Stimulated activated CD8-positive, alpha-beta memory T cell treated with anti-CD3 and anti-CD28 coated beads, Interleukin-15, amount 100 ng/mL, for 1 hour (primary cell): ENCODE measurements around the gene PHLDA2.

Source experiments
- DNase-seq: peaks from one replicate; pipeline ENCODE4 v3.0.0-alpha.2; 2020; ENCODE audit warnings: low read depth

PHLDA2 gene

DNA sequence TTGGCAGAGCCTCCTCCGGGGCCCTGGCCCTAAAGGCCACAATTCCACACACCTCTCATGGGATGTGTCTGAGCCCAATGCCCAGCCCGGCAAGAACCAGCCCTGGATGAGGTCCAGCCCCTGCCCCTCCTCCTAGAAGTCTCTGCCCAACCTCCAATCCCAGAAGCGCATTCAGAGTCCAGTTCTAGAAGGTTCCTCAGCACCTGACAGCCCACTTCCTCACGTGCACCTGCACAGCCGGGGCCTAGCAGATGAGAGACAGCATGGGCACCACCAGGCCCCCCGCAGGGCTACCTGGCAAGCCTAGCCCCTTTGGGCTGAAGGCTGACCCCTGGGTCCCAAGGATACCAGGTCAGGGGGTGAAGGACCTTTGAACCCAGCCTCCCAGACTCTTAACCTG, 32.2 kb downstream of the PHLDA2 start:
- DNase-seq, result no peak

- no peak for DNase-seq
Measured at GRCh38 chr11:2896047-2896446, 33.2 kb downstream of the PHLDA2 start.

GRCh38 chr11:2893935-2894334, 35.3 kb downstream of the PHLDA2 start:
- no peak for DNase-seq

DNA sequence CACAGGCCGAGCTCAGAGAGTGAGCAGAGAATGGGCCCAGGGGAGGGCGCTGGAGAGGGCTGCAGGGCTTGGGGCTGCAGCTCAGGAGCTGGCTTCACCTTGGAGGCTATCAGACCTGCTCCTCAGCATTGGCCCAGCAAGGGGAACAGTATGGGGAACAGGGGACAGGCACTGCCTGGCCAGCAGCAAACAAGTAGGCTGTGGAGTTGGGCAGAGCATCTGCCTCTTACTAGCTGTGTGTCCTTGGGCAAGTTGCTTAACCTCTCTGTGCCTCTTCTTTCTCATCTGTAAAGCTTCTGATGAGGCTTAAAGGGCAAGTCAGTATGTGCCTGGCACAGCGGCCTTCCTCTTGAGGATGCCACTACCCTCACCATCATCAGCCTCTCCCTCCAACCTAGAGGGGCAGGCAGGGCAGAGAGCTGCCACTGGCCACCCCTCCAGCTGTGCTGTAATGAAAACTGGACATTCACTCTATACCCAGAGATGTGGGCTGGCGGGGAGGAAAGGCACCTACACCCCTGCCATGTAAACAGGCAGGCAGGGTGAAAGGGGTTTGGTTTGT, 36.2 kb downstream of the PHLDA2 start:
- no peak for DNase-seq

DNA sequence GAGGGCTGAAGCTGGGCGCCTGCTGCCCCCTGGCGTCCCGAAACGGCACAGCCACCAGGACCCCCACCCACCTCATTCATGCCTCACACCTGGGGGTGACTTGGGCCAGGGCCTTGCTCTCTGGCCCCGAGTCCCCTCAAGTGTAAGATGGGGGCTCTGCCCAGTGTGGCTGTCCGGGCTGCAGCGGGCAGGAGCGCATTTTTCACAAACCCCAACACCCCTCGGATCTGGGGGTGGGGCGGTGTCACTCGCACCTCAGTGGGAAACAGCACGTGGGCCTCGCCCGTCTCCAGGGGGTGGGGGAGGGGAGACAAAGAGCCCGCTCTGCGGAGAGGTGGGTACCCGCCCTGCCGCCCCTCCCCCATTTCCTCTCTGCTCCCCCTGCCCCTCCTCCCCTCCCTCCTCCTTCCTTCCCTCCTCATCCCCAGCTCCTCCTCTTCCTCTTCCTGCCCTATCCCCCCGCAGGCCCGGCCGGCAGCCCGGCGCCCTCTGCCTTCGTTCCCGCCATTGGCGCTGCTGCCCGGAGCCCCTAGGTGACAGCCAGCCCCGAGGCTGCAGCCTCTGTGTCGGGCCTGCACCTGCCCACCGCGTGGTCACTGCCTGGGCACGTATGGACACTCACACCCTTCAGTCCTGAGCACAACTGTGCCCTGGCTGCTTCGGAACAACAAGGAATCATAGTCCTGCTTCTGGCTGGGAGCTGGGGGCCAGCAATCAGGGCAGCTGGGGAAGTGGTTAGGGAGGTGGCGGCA, 36.8 kb downstream of the PHLDA2 start:
- peak; percentile 27 for DNase-seq

DNA sequence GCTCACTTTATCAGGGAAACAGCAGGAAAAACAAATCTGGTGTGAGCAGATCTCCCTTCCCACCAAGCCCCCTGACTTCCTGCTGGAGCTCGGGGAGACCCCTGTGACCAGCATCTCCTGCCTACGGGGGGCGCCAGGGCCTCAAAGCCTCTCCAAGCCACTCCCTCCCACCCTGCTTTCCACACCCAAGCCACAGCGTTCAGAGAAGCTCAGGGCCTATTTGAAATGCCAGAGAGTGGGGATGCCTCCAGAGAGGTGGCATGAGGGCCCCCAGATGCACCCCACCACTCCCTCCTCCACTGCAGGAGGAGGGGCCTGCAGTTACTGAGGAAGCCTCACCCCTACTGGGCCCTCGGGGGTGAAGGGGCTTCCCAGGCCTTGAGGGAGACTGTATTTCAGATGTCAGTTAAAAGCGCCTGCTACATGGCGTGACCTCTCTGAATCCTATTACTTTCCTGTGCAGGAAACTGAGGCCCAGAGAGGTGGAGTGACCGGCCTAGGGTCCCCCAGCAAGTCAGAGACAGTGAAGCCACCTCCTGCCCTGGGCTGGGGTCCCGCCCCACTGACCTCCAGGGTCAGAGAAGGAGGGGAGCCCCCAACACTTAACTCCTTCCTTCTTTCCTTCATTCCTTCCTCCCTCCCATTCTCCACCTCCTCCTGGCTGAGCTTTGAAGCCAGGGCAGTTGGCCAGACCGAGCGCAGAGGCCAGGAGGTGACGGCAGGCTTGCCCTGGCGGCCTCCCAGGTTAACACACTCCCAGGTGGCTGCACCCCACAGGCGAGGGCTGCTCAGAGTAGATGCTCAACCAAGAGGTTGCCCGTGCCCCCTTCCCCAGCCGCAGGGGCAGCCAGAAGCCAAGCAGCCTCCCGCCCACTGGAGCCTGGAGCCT, 37.6 kb downstream of the PHLDA2 start:
- DNase-seq, result no peak

DNA sequence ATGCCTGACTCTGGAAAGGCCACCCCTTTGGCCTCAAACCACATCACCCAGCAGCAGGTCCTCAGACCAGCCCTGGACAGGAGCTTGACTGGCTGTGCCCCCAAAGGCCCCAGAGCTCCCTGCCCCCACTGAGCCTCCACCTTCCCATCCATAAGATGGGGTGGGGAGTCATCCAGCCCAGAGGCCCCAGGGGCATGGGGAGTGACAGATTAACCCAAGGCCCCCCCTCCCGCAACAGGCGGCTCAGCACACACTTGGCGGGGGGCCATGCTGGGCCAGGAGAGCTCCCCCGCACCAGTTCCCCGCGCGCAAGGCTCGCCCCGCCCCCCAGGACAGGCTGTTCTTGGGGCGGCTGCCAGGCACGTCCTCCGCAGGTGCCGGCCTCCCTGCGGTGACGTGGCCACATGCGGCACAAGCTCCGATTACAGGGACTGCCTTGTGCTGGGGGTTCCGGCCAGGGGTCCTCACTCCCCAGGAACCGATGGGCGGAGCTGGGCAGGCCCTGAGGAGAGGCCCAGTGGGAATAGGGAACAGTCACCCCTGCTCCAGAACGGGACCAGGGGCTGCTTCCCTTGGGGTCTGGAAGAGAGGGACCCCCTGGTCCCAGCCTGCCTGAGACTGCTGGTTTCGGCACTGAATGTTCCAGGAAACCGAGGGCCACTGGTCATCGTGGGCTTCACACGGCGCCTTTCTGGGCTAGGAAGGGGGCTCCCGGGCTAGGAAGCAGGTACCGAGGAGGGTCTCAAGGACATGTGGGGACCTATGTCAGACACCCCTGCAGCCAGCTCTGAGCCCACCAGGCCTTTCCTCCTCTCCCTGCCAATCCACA, 38.5 kb downstream of the PHLDA2 start:
- no peak for DNase-seq

DNA sequence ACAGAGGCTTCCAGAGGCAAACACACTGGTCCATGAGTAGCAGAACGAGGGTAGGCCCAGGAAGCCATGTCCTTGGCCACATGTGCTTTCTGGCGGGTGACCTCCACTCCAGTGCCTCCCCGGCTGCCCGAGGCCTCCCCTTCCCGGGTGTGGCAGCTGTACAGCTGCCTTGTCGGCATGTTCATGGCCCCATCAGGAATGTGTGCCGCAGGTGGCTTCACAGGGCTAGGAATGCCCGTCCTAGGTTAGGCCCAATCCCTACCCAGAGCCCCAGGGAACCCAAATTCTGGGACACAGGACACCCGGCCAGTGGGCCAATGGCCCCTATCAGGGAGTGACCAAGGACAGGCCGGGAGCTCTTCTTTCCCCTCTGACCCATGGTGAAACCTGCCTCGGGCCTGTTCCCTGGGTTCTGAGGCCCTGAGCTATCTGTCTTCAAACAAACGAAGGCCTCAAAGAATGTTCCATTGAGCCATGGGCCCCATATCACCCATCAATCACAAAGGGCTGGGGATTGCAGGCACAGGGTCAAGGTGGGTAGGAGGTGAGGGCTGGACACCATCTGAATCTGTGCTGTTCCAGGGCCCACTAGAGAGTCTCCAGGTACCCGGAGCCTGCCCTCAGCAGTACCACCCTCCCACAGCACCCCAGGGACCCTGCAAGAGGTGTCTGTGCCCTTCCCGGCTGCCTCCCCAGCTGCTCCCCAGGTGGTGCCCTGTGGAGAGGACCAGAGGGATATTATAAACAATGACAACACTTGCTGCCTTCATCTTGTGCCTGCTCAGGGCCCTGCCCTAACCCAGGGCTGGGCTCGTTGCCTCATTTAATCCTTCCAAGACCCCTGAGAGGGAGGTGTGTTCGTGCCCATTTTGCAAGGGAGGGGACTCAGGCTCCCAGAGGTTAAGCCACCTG, 39.6 kb downstream of the PHLDA2 start:
- no peak for DNase-seq

- peak; percentile 83 for DNase-seq
Measured at GRCh38 chr11:2888266-2888968, 40.8 kb downstream of the PHLDA2 start.

GRCh38 chr11:2887515-2888195, 41.6 kb downstream of the PHLDA2 start:
- no peak for DNase-seq

DNA sequence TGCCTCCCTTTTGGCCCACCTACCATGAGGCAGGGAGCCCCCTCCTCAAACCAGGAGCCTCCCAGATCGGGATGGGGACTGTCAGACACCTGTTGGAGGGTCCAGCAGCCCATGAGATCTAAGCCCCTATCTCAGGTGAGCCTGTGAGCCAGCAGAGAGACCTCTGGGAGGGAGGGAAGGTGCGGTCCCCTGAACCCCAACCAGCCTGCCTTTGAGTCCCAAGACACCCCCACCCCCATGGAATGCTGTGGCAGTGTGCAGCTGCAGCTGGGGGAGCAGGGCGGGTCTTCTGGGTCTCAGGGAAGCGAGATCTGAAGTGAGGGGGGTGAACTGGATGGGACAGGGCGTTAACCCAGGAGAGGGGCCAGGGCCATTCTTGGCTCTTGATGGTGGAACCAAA, 42.3 kb downstream of the PHLDA2 start:
- DNase-seq, result no peak

- DNase-seq, result no peak
Measured at GRCh38 chr11:2886191-2886894, 42.9 kb downstream of the PHLDA2 start.

- DNase-seq, result peak; percentile 58
Measured at GRCh38 chr11:2885678-2886081, 43.5 kb downstream of the PHLDA2 start, which contains the start of gene CDKN1C. CDKN1C (minus strand) TSS chr11:2885775; CDS start chr11:2885456, 319 bp downstream.

DNA sequence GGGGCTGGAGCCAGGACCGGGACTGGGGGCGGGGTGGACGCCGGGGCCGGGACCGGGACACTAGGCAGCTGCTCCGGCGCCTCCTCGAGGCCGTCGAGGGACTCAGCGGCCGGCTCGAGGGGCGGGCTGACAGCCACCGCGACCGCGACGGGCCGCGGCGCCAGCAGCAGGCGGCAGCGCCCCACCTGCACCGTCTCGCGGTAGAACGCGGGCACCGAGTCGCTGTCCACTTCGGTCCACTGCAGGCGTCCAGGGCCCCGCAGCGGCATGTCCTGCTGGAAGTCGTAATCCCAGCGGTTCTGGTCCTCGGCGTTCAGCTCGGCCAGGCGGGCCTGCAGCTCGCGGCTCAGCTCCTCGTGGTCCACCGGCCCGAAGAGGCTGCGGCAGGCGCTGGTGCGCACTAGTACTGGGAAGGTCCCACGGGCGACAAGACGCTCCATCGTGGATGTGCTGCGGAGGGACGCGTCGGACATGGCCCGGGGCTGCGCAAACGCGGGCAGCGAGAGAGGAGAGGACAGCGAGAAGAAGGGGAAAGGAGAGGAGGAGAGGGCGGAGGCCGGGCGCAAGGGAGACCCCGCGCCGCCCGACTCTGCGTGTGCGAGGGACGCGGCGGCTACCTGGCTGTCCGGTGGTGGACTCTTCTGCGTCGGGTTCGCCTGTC, 44.1 kb downstream of the PHLDA2 start:
- no peak for DNase-seq

GRCh38 chr11:2883979-2884815, 45.0 kb downstream of the PHLDA2 start:
- DNase-seq, result no peak

DNA sequence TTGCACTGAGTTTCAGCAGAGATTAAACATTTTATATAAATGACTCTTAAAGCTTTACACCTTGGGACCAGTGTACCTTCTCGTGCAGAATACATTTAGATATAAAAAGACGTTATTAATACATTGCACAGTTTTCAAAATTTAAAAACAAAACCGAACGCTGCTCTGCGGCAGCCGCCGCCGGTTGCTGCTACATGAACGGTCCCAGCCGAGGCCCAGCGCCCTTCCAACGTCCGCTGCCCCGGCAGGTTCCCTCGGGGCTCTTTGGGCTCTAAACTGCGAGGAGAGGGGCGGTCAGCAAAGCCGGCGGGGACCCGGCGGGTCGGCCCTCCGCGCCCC, 45.6 kb downstream of the PHLDA2 start:
- no peak for DNase-seq

DNA sequence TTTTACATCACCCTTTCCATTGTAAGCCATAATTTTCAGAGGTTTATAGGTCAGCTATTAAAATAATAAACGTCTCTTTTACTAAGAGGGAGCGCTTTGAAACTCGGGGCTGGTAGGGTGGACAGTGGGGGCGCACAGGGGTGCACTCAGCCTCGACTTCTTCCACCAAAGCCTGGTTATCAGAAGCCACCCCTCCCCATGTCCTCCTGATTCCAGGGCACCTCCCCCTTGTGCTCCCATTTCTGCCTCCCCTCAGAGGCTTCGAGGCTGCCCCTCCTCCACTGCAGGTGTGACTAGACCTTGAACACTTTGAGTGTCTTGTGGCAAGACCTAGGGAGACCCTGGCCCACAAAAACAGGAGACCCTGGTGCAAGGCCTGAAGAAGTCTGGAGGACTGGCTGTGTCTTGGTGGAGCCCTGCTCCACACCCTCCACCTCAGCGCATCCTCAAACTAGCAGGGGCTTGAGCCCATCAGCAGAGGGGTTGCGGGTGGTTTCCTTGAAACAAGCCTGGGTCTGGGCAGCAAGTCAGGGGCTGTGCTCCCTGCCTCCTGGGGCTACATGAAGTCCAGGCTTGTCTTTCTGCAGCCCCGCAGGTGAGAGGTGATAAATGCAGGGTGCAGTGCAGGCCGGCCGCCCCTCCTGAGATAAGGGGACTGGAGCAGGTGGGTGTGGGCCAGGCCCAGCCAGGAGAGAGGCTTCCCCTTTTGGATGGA, 46.7 kb downstream of the PHLDA2 start:
- DNase-seq, result no peak
